HG03159 (cell line): ENCODE measurements around the gene PCDH9.
"Not testable (repeated sequence)": the region's sequence is repeated elsewhere in the genome, so short reads cannot be mapped to it uniquely, and the experiment has no call there.

Source experiments
- ATAC-seq: cut with Tn5 transposase; IDR thresholded peaks from one replicate; pipeline ENCODE4 v1.9.1; 2021; ENCODE audit warnings: mild to moderate bottlenecking, moderate library complexity; ENCODE audit not compliant: unreplicated experiment

PCDH9 gene

GRCh38 chr13:66927562-66927961, 302.6 kb downstream of the PCDH9 start:
- no peak for ATAC-seq

- ATAC-seq = no peak
Observed at GRCh38 chr13:66926851-66927524, 303.1 kb downstream of the PCDH9 start.

DNA sequence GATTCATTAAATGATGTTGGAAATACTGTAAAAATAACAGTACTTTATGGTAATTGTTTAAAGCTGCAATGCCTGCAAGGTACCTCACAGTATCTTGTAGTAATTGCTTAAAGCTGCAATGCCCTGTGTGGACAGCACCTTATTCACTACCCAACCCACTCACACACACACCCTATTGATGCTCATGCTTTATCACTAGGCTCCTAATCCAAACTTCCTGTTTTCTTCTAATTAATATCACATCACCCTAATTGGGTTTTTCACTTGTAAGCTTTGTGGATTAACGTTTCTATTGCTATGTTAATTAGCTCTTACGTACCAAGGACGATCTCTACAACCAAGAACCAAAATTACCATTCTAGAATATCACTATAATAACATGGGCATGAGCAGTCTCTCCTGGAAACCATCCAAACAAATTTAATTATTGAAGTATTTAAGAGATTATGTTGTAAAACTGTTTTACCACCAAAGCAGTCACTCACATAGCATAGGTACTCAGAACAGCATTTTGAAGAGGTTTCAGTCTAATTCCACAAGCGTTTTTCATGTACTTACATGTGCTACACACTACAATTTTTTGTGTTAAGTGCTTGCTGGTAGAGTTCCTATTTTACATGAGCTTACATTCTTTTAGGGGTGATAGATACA, 303.8 kb downstream of the PCDH9 start:
- ATAC-seq = no peak

DNA sequence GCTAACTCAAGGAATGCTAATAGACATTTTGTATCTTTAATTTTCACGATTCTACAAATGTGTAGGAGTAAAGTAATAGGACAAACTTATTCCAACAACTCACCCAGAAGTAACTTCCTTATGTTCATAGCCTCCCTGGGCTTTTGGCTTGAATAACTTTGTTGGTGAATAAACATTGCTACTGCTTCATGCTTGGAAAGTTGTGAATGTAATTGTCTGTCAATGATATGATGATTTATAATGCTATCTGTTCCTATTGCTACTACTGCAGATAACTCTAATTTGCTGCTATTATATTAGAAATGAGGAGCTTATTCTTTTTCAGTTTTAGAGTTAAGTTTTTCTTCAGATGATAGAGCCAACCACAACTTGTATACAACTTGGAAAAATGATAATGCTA, 307.7 kb downstream of the PCDH9 start:
- ATAC-seq = no peak

DNA sequence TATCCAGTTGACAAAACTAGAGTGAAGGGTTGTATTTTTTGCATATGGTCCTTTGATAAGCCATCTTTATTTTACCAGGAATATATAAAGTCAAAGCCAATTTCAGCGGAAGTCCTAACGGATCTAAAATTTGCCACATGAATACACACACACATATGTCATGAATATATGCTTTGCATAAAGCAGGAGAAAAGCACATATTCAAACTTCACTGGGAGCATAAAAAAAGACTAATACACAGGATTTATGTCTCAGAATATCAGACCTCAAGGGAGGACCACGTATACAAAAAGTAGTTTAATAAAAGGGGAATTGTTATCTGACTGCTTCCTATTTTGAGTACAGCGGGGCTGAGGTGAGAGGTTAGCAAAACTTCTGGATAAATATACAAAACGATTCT, 308.7 kb downstream of the PCDH9 start:
- ATAC-seq = no peak

- ATAC-seq = no peak
Observed at GRCh38 chr13:66915596-66916185, 314.4 kb downstream of the PCDH9 start.

DNA sequence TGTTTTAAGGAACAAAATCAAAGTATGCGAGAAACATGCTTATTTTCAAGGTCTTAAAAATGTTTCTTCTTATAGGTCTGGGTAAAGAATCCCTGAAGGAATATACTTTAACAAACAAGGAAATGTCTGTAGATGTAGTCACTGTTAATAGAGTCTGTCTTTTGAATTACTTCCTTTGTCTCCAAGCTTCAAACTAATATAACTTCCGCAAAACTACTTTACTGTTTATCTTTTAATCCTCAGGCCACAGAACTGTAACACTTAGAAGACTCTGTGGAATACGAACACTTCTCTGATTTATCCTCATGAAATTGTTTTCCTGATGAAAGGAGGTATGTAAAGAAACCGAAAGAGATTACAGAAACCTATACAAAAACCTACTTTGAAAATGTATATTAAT, 316.0 kb downstream of the PCDH9 start:
- ATAC-seq = no peak

GRCh38 chr13:66911411-66911939, 318.7 kb downstream of the PCDH9 start:
- ATAC-seq = no peak

GRCh38 chr13:66899955-66900354, 330.2 kb downstream of the PCDH9 start:
- no peak for ATAC-seq

- ATAC-seq = no peak
Observed at GRCh38 chr13:66896933-66897332, 333.2 kb downstream of the PCDH9 start.

DNA sequence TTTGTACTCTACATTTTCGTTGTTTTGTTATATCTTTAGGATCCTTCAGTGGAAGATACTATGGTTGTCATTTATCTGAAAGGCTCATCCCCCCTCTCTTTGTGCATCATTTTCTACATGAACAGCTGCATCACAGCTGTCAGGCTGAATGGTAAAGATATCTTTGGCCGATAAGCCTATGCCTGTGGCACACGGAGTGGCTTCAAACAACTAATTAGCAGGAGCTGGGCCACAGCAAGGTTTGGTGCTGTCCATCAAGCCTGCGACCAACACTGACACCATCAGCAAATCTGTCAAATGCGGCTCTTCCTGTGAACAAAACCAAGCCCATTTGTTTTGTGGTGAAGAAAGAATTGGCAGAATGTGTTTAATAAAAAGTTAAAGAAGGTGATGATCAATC, 334.4 kb downstream of the PCDH9 start:
- no peak for ATAC-seq

DNA sequence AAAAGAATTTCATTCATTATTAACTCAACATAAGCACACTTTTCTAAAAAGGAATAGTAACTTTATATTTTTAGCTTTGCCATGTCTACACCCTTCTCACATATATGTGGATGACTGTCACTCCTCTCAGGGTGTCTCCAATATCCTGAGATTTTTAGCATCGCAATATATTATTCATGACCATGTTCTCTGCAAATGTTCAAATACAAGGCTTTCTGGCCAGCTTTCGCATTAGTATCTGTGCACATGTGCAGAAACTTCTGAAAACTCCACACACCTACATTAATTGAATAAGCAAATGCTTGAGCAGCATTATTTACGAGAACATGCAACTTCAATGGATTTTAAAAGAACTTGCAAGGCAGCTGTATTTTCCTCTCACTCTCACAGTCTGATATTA, 334.8 kb downstream of the PCDH9 start:
- ATAC-seq = no peak

GRCh38 chr13:66888698-66889097, 341.4 kb downstream of the PCDH9 start:
- ATAC-seq = no peak

- ATAC-seq = peak; percentile 79
Observed at GRCh38 chr13:66887088-66887487, 343.0 kb downstream of the PCDH9 start.

GRCh38 chr13:66886264-66886663, 343.9 kb downstream of the PCDH9 start:
- no peak for ATAC-seq

DNA sequence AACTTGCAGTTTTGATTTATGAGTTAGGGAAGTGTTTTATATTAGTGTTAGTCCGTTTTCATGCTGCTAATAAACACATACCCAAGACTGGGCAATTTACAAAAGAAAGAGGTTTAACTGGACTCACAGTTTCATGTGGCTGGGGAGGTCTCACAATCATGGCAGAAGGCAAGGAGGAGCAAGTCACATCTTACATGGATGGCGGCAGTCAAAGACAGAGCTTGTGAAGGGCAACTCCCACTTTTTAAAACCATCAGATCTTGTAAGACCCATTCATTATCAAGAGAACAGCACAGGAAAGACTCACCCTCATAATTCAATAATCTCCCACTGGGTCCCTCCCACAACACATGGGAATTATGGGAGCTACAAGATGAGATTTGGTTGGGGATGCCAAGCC, 349.0 kb downstream of the PCDH9 start:
- not testable (repeated sequence) for ATAC-seq

GRCh38 chr13:66879988-66880387, 350.1 kb downstream of the PCDH9 start:
- ATAC-seq = no peak

- ATAC-seq = no peak
Observed at GRCh38 chr13:66875264-66875663, 354.9 kb downstream of the PCDH9 start.

GRCh38 chr13:66864627-66865026, 365.5 kb downstream of the PCDH9 start:
- ATAC-seq = no peak

GRCh38 chr13:66860878-66861417, 369.2 kb downstream of the PCDH9 start:
- ATAC-seq = no peak

- no peak for ATAC-seq
Observed at GRCh38 chr13:66859934-66860877, 369.9 kb downstream of the PCDH9 start.
